Peyer's patch (tissue), 4 donors: Measurements from ENCODE around the gene STMN3. TPM values are rescaled to one million over a fixed set of nuclear protein-coding genes. Genes with fewer than 3 reads are reported as not detected.
"Not testable (repeated sequence)": the region's sequence is repeated elsewhere in the genome, so short reads cannot be mapped to it uniquely, and the experiment has no call there.

Experiments
- DNase-seq, 3 donors: peaks; one replicate each; pipeline ENCODE4 v3.0.0-alpha.2; 2017 to 2019
- H3K27ac ChIP-seq, 4 donors: fragments of 200-600 bp; sonication (generic); one replicate each; pipeline ENCODE4 v1.5.1; 2016 to 2019
- H3K27me3 ChIP-seq, 2 donors: fragments of 200-600 bp; sonication (generic); one replicate each; pipeline ENCODE4 v1.5.1; 2019
- H3K36me3 ChIP-seq, 3 donors: fragments of 200-600 bp; sonication (generic); one replicate each; pipeline ENCODE4 v1.5.1; 2016 to 2019
- H3K4me1 ChIP-seq, 4 donors: fragments of 200-600 bp; sonication (generic); one replicate each; pipeline ENCODE4 v1.5.1; 2016 to 2019
- H3K4me3 ChIP-seq, 4 donors: fragments of 200-600 bp; sonication (generic); 1 replicate in 3 of 4; 2 replicates in 1 of 4; pipeline ENCODE4 v1.5.1; 2016 to 2019; ENCODE audit warnings: mild to moderate bottlenecking in 1 of 4
- H3K9me3 ChIP-seq, 4 donors: fragments of 200-600 bp; sonication (generic); one replicate each; pipeline ENCODE4 v1.5.1; 2016 to 2019; ENCODE audit warnings: mild to moderate bottlenecking in 1 of 4
- POLR2A ChIP-seq, 2 donors: fragments of 450-650 bp; IDR thresholded peaks; one replicate each; pipeline ENCODE4 v1.5.1; 2017; ENCODE audit warnings: antibody characterized with exemption in 2 of 2, mild to moderate bottlenecking in 2 of 2, moderate library complexity in 2 of 2
- total RNA-seq, 4 donors: library from RNA; depleted of rRNA; stranded (reverse); fragments of >200 nt; gene quantifications; one replicate each; pipeline ENCODE4 v1.1.0, GENCODE V29; 2016
- TF ChIP-seq, protein P1 (sequence below), 6 experiments: fragments of 450-650 bp in 4 of 6; fragments of 200-600 bp in 2 of 6; sonication (generic) in 1 of 6; IDR thresholded peaks; one replicate each; pipeline ENCODE4 v1.5.1; 2017 to 2019; ENCODE audit warnings: antibody characterized with exemption in 6 of 6, mild to moderate bottlenecking in 3 of 6, moderate library complexity in 1 of 6

STMN3 gene
- total RNA-seq, 4 donors from 2014 or later = 3.4 to 23.1 (median 5.6) TPM

GRCh38 chr20:63678667-63679465 lies 25.6 kb upstream of the STMN3 start:
- no peak for DNase-seq
- H3K27me3 ChIP-seq = no peaks in the 10 kb centered on the region
- H3K36me3 ChIP-seq = peaks cover 0 to 28% (median 0%) of the 10 kb centered on the region in 3 donors
- TF ChIP-seq, protein P1, sequence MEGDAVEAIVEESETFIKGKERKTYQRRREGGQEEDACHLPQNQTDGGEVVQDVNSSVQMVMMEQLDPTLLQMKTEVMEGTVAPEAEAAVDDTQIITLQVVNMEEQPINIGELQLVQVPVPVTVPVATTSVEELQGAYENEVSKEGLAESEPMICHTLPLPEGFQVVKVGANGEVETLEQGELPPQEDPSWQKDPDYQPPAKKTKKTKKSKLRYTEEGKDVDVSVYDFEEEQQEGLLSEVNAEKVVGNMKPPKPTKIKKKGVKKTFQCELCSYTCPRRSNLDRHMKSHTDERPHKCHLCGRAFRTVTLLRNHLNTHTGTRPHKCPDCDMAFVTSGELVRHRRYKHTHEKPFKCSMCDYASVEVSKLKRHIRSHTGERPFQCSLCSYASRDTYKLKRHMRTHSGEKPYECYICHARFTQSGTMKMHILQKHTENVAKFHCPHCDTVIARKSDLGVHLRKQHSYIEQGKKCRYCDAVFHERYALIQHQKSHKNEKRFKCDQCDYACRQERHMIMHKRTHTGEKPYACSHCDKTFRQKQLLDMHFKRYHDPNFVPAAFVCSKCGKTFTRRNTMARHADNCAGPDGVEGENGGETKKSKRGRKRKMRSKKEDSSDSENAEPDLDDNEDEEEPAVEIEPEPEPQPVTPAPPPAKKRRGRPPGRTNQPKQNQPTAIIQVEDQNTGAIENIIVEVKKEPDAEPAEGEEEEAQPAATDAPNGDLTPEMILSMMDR (IDR thresholded peaks at IDR 0.05) = no peak
- TF ChIP-seq POLR2A (IDR thresholded peaks at IDR 0.05) = no peak
- no peak overlapping the region for H3K4me3 ChIP-seq
- H3K4me1 ChIP-seq = peaks cover 0 to 6% (median 0%) of the 10 kb centered on the region in 4 donors
- no peaks in the 10 kb centered on the region for H3K9me3 ChIP-seq
- no peak overlapping the region for H3K27ac ChIP-seq

- Histone ChIP-seq H3K9me3 (no peaks in the 10 kb centered on the region), H3K4me3 (no peak overlapping the region), H3K27me3 (no peaks in the 10 kb centered on the region), H3K36me3 (peaks cover 0 to 33% (median 0%) of the 10 kb centered on the region in 3 donors), H3K4me1 (peaks cover 0 to 6% (median 0%) of the 10 kb centered on the region in 4 donors), H3K27ac (no peak overlapping the region)
- TF ChIP-seq POLR2A (IDR thresholded peaks at IDR 0.05) = no peak
- TF ChIP-seq, protein P1 (IDR thresholded peaks at IDR 0.05) = no peak
- no peak for DNase-seq
These were observed 24.8 kb upstream of the STMN3 start for GRCh38 chr20:63678071-63678470.

GRCh38 chr20:63675681-63676368 lies 22.6 kb upstream of the STMN3 start:
- H3K36me3 ChIP-seq = peaks cover 0 to 38% (median 0%) of the 10 kb centered on the region in 3 donors
- H3K4me1 ChIP-seq = no peaks in the 10 kb centered on the region
- TF ChIP-seq, protein P1 (IDR thresholded peaks at IDR 0.05) = no peak
- no peaks in the 10 kb centered on the region for H3K27me3 ChIP-seq
- H3K27ac ChIP-seq = no peak overlapping the region
- H3K4me3 ChIP-seq = no peak overlapping the region
- DNase-seq = no peak
- H3K9me3 ChIP-seq = no peaks in the 10 kb centered on the region

GRCh38 chr20:63673951-63674350 lies 20.7 kb upstream of the STMN3 start:
- DNase-seq = no peak
- TF ChIP-seq, protein P1 (IDR thresholded peaks at IDR 0.05) = no peak
- no peak for TF ChIP-seq POLR2A (IDR thresholded peaks at IDR 0.05)
- H3K36me3 ChIP-seq = peaks cover 0 to 32% (median 0%) of the 10 kb centered on the region in 3 donors
- H3K4me1 ChIP-seq = no peaks in the 10 kb centered on the region
- no peaks in the 10 kb centered on the region for H3K27me3 ChIP-seq
- no peaks in the 10 kb centered on the region for H3K9me3 ChIP-seq
- no peak overlapping the region for H3K4me3 ChIP-seq
- H3K27ac ChIP-seq = no peak overlapping the region

DNA sequence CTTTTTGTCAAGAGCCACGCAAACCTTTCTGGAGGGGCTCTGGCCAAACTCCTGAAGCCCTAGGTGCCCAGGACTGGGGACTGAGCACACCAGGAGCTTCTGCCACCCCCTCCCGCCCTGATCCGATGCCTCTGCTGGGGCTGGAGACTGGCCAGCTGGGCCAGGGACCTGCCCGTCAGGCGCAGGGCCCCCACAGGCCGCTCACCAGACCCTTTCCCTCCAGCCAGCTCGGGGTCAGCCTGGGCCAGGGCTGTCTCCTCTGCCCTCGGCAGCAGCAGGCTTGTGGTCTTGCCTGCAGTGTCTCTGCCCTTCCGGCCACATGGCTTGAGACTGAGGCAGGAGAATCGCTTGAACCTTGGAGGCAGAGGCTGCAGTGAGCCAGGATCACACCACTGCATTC lies 19.4 kb upstream of the STMN3 start:
- Histone ChIP-seq H3K36me3 (peaks cover 0 to 33% (median 0%) of the 10 kb centered on the region in 3 donors), H3K27ac (no peak overlapping the region), H3K9me3 (no peaks in the 10 kb centered on the region), H3K27me3 (no peaks in the 10 kb centered on the region), H3K4me1 (no peaks in the 10 kb centered on the region), H3K4me3 (no peak overlapping the region)
- TF ChIP-seq, protein P1 (IDR thresholded peaks at IDR 0.05) = no peak
- no peak for TF ChIP-seq POLR2A (IDR thresholded peaks at IDR 0.05)
- no peak for DNase-seq

DNA sequence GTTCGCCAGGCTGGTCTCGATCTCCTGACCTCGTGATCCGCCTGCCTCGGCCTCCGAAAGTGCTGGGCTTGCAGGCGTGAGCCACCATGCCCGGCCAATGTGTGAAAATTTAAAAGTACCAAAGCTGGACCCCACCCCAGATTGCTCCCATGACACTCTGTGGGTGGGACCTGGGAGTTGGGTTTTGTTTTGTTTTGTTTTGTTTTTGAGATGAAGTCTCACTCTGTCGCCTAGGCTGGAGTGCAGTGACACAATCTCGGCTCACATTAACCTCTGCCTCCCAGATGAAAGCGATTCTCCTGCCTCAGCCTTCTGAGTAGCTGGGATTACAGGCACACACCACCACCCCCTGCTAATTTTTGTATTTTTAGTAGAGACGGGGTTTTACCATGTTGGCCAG lies 18.5 kb upstream of the STMN3 start:
- H3K36me3 ChIP-seq = peaks cover 0 to 35% (median 0%) of the 10 kb centered on the region in 3 donors
- not testable (repeated sequence) for H3K27ac ChIP-seq, H3K4me1 ChIP-seq, H3K9me3 ChIP-seq, H3K27me3 ChIP-seq, DNase-seq, H3K4me3 ChIP-seq
